ENCODE measurements around the gene KLHL24.
A peak's percentile ranks its signal among the peaks of the same experiment; 100 is the strongest.

KLHL24 gene

GRCh38 chr3:183697123-183697609 is 61.7 kb downstream of the KLHL24 start:
- in situ Hi-C loops (cut with HindIII; ENCODE audit: low pct_ligation_motif_present, low sequenced_read_pairs) = no loop called here
- Histone ChIP-seq H3K4me3 (ENCODE audit: low read depth, low read length) (peak overlapping the region; percentile 95), H3K27me3 (replicated peaks) (no peaks in the 10 kb centered on the region), H3K36me3 (replicated peaks) (peaks cover 6% of the 10 kb centered on the region), H3K27ac (peak overlapping the region; percentile 94)
- no peak for DNase-seq
- TF ChIP-seq CTCF (IDR thresholded peaks at IDR 0.05; ENCODE audit: low read depth, low read length, missing control alignments) = no peak

DNA sequence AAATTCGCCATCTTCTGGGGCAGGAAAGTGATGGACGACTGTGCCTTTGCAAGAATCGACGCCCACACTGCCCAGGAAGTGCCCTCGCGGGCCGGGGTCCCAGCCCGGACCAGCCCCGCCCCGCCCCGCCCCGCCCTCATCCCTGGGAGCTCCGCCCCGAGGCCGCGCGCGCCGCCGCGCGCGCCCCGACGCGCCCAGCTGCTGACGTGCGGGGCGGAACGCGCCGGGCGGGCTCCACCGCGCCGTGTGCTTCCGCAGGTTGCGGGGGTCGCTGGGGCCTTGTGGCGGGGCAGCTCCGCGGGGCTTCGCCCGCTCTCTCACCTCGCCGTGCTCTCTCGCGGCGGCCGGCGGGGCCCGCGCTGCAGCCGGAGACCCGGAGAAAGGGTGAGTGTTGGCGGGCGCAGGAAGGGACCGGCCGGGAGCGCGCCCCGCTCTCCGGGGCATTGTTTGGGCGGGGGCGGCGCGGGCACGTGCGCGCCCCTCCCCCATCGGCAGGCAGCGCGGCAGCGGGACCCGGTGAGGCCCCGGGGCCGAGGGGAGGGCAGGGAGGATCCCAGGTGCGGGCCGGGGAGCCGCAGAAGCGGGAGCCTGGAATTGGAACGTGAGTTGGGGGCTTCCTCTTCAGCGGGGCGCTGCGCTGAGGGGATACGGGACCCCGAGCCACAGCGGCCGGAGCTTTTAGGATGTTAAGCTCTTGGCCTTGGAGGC is 62.3 kb downstream of the KLHL24 start, which contains the start of gene YEATS2:
Gene YEATS2, plus strand, starts transcription at position 188 of the 708 bp plus-strand sequence. CDS start 17,366 bp downstream, outside the sequence.
- DNase-seq = peak; percentile 28
- in situ Hi-C loops (cut with HindIII; ENCODE audit: low pct_ligation_motif_present, low sequenced_read_pairs) = no loop called here
- H3K27me3 ChIP-seq (replicated peaks) = no peaks in the 10 kb centered on the region
- H3K27ac ChIP-seq = peak within 1 kb of the TSS; percentile 94
- peak within 1 kb of the TSS; percentile 95 for H3K4me3 ChIP-seq (ENCODE audit: low read depth, low read length)
- no peak for TF ChIP-seq CTCF (IDR thresholded peaks at IDR 0.05; ENCODE audit: low read depth, low read length, missing control alignments)
- H3K36me3 ChIP-seq (replicated peaks) = peaks cover 6% of the 10 kb centered on the region

DNA sequence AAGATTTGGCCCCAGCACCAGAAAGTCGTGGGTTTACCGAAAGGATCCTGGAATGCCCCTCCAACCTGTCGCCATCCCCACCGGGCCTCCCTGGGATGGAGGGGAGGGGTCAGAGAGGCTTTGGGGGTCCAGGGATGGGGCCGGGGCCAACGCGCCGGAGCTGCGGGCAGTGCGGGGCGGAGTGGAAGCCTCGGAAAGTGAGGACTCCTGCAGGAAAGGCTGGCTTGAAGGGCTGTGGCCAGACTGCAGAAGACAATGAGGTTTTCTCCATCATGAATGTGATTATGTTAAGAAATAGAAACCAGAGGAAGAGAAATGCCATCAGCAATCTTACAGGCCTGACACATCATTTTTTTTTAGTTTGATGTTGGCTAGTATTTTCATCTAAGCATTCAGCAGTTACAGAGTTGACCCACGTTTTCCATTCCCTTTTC is 62.9 kb downstream of the KLHL24 start:
- Histone ChIP-seq H3K27ac (peak overlapping the region; percentile 94), H3K36me3 (replicated peaks) (peaks cover 6% of the 10 kb centered on the region), H3K27me3 (replicated peaks) (no peaks in the 10 kb centered on the region), H3K4me3 (ENCODE audit: low read depth, low read length) (peak overlapping the region; percentile 95)
- DNase-seq = no peak
- TF ChIP-seq CTCF (IDR thresholded peaks at IDR 0.05; ENCODE audit: low read depth, low read length, missing control alignments) = no peak
- in situ Hi-C loops (cut with HindIII; ENCODE audit: low pct_ligation_motif_present, low sequenced_read_pairs) = no loop called here

DNA sequence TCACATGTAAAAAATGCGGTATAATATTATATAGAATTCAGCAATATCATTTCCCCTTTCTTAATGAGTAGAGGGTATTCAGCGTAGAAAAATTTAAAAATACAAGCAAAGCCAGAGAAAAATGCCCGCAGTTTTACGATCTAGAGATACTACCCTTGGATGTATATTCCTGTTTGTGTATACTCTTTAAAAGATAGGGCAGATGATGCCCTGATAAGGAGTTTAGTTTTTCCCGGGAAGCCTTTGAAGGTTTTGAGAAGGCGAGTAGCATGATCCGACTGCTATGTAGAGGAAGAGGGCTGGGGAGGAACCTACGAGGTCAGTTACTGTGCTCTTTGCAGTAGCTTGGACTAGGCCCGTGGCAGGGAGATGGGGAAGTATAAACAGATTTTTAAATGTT is 63.3 kb downstream of the KLHL24 start:
- in situ Hi-C loops (cut with HindIII; ENCODE audit: low pct_ligation_motif_present, low sequenced_read_pairs) = no loop called here
- no peak for DNase-seq
- H3K4me3 ChIP-seq (ENCODE audit: low read depth, low read length) = peak overlapping the region; percentile 95
- H3K27me3 ChIP-seq (replicated peaks) = no peaks in the 10 kb centered on the region
- peaks cover 6% of the 10 kb centered on the region for H3K36me3 ChIP-seq (replicated peaks)
- H3K27ac ChIP-seq = peak overlapping the region; percentile 21
- TF ChIP-seq CTCF (IDR thresholded peaks at IDR 0.05; ENCODE audit: low read depth, low read length, missing control alignments) = no peak

DNA sequence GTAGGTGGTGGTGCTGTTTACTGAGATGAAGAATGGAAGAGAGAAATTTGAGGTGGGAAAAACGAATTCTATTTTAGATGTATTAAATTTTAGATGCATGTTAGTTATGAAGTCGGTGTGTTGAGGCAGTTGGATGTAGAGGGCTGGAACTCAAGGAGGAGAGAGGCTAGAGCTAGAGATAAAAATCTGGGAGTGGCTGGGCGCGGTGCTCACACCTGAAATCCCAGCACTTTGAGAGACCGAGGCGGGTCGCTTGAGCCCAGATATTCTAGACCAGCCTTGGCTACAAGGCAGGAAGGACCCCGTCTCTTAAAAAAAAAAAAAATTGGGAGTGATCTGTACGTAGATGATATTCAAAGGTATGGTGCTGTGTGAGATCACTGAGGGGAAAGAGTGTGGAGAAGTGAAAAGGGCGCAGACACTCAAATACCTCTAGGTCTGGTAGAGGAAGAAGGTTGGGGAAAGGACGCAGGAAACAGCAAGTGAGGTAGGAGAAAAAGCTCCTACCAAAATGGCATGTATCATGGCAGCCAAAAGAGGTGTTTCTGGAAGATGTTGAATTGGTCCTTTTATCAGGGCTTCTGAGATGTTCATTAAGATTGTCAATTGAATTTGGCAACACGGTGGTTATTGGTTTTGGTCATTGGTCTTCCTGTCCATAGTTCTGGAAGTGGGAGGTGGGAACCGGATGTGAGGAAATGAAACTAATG is 64.0 kb downstream of the KLHL24 start:
- TF ChIP-seq CTCF (IDR thresholded peaks at IDR 0.05; ENCODE audit: low read depth, low read length, missing control alignments) = no peak
- no peaks in the 10 kb centered on the region for H3K27me3 ChIP-seq (replicated peaks)
- in situ Hi-C loops (cut with HindIII; ENCODE audit: low pct_ligation_motif_present, low sequenced_read_pairs) = no loop called here
- no peak overlapping the region for H3K27ac ChIP-seq
- DNase-seq = no peak
- peak overlapping the region; percentile 95 for H3K4me3 ChIP-seq (ENCODE audit: low read depth, low read length)
- H3K36me3 ChIP-seq (replicated peaks) = peaks cover 6% of the 10 kb centered on the region
